IMR-90 (cell line): Measurements from ENCODE around the gene ABLIM3. TPM values are rescaled to one million over a fixed set of nuclear protein-coding genes. Genes with fewer than 3 reads are reported as not detected.

Experiments used
- ATAC-seq: fragments of 200-7000 bp; cut with Tn5 transposase; 2 replicates; pipeline ENCODE4 v1.9.1; 2020; ENCODE audit warnings: low read depth, mild to moderate bottlenecking, moderate library complexity
- BruUV-seq: library from RNA; stranded (reverse); fragments of 400-500 nt; replicated peaks from 2 replicates; lab custom pipeline; 2021; lab: Mats Ljungman, UMichigan
- CTCF ChIA-PET: fragments of 300-600 bp; formaldehyde crosslinking; extraction: SDS; loops from one replicate; lab custom pipeline; 2021; ENCODE audit warnings: antibody characterized with exemption; lab: Yijun Ruan, JAX
- POLR2A ChIA-PET: fragments of 300-600 bp; sonication (Branson Sonifier 250); formaldehyde crosslinking; loops from one replicate; lab custom pipeline; 2022; ENCODE audit warnings: antibody characterized with exemption; ENCODE audit not compliant: unreplicated experiment; lab: Charles Lee
- DNase-seq: peaks from one replicate; pipeline ENCODE4 v3.0.0; 2013
- H2AFZ ChIP-seq: replicated peaks from 2 replicates; pipeline ENCODE3; 2013; ENCODE audit warnings: low read length, mild to moderate bottlenecking; ENCODE audit not compliant: poor library complexity
- H2AK5ac ChIP-seq: 2 replicates; pipeline ENCODE4 v1.6.1; 2013; ENCODE audit warnings: low read depth, low read length, inconsistent platforms
- H2AK9ac ChIP-seq: replicated peaks from 2 replicates; pipeline ENCODE3; 2013; ENCODE audit warnings: mild to moderate bottlenecking, low read depth, low read length, moderate library complexity; ENCODE audit not compliant: poor library complexity
- H2BK120ac ChIP-seq: 2 replicates; pipeline ENCODE4 v1.6.1; 2013; ENCODE audit warnings: low read depth, low read length, inconsistent platforms
- H2BK15ac ChIP-seq: 3 replicates; pipeline ENCODE4 v1.6.1; 2013; ENCODE audit warnings: low read depth, low read length, inconsistent platforms
- H2BK20ac ChIP-seq: 2 replicates; pipeline ENCODE4 v1.6.1; 2013; ENCODE audit warnings: low read depth, mild to moderate bottlenecking, inconsistent platforms, low read length, moderate library complexity
- H2BK5ac ChIP-seq: 2 replicates; pipeline ENCODE4 v1.6.1; 2013; ENCODE audit warnings: mild to moderate bottlenecking, low read depth, low read length, inconsistent platforms; ENCODE audit not compliant: poor library complexity, severe bottlenecking
- H3K14ac ChIP-seq: replicated peaks from 2 replicates; pipeline ENCODE4 v1.6.1; 2013; ENCODE audit warnings: low read depth, low read length, inconsistent platforms
- H3K18ac ChIP-seq: 2 replicates; pipeline ENCODE4 v1.6.1; 2013; ENCODE audit warnings: low read depth, low read length, control low read depth
- H3K23ac ChIP-seq: 2 replicates; pipeline ENCODE4 v1.6.1; 2013; ENCODE audit warnings: low read depth, low read length, inconsistent platforms
- H3K27ac ChIP-seq: 2 replicates; pipeline ENCODE4 v1.5.1; 2013; ENCODE audit warnings: mild to moderate bottlenecking, control low read depth, low read length; ENCODE audit not compliant: insufficient read depth
- H3K27me3 ChIP-seq: 2 replicates; pipeline ENCODE4 v1.6.1; 2013; ENCODE audit warnings: low read length; ENCODE audit not compliant: control insufficient read depth, insufficient read depth
- H3K36me3 ChIP-seq: 2 replicates; pipeline ENCODE4 v1.6.1; 2013; ENCODE audit warnings: low read length, mixed read lengths; ENCODE audit not compliant: control insufficient read depth, insufficient read depth
- H3K4ac ChIP-seq: 2 replicates; pipeline ENCODE4 v1.6.1; 2013; ENCODE audit warnings: low read depth, low read length, inconsistent platforms
- H3K4me1 ChIP-seq: 2 replicates; pipeline ENCODE4 v1.6.1; 2013; ENCODE audit warnings: low read length, mixed read lengths; ENCODE audit not compliant: control insufficient read depth, insufficient read depth
- H3K4me2 ChIP-seq: 2 replicates; pipeline ENCODE4 v1.6.1; 2013; ENCODE audit warnings: low read depth, mild to moderate bottlenecking, control low read depth, low read length, moderate library complexity
- H3K4me3 ChIP-seq: 2 replicates; pipeline ENCODE4 v1.5.1; 2013; ENCODE audit warnings: low read depth, mild to moderate bottlenecking, control low read depth, low read length, moderate library complexity; ENCODE audit not compliant: insufficient read depth
- H3K56ac ChIP-seq: 2 replicates; pipeline ENCODE4 v1.6.1; 2013; ENCODE audit warnings: low read length, inconsistent platforms; ENCODE audit not compliant: insufficient read depth; ENCODE audit errors: extremely low read depth
- H3K79me1 ChIP-seq, 2 experiments: 2 replicates each; pipeline ENCODE4 v1.6.1; 2013; ENCODE audit warnings: low read length in 2 of 2, inconsistent platforms in 1 of 2, low read depth in 1 of 2
- H3K9ac ChIP-seq: 2 replicates; pipeline ENCODE4 v1.6.1; 2013; ENCODE audit warnings: low read depth, low read length, control low read depth
- H3K9me1 ChIP-seq: 2 replicates; pipeline ENCODE4 v1.6.1; 2013; ENCODE audit warnings: low read length, inconsistent platforms; ENCODE audit not compliant: insufficient read depth
- H3K9me3 ChIP-seq: 2 replicates; pipeline ENCODE4 v1.6.1; 2013; ENCODE audit warnings: low read length; ENCODE audit not compliant: control insufficient read depth, insufficient read depth
- H4K20me1 ChIP-seq: 2 replicates; pipeline ENCODE4 v1.6.1; 2013; ENCODE audit warnings: low read length, inconsistent platforms; ENCODE audit not compliant: insufficient read depth
- H4K5ac ChIP-seq: 2 replicates; pipeline ENCODE4 v1.6.1; 2013; ENCODE audit warnings: mild to moderate bottlenecking, low read depth, low read length, control low read depth
- H4K8ac ChIP-seq, 2 experiments: 2 replicates each; pipeline ENCODE4 v1.6.1; 2013; ENCODE audit warnings: low read depth in 2 of 2, low read length in 2 of 2, control low read depth in 1 of 2, inconsistent platforms in 1 of 2
- H4K91ac ChIP-seq: 2 replicates; pipeline ENCODE4 v1.6.1; 2013; ENCODE audit warnings: low read depth, low read length, inconsistent platforms; ENCODE audit not compliant: insufficient read depth
- CEBPB ChIP-seq: IDR thresholded peaks from 2 replicates; pipeline ENCODE4 v1.6.1; 2012; ENCODE audit warnings: low read depth, low read length, improper control_type of control experiment
- CHD1 ChIP-seq: IDR thresholded peaks from 2 replicates; pipeline ENCODE4 v1.6.1; 2012; ENCODE audit warnings: low read depth, low read length, improper control_type of control experiment
- CTCF ChIP-seq: conservative IDR thresholded peaks from 2 replicates; pipeline ENCODE4 v1.5.1; 2012; ENCODE audit warnings: mild to moderate bottlenecking, low read depth, low read length, improper control_type of control experiment
- FOS ChIP-seq: fragments of 150-350 bp; IDR thresholded peaks from 2 replicates; pipeline ENCODE4 v1.6.1; 2016; ENCODE audit warnings: low read depth, low read length
- MAFK ChIP-seq: IDR thresholded peaks from 2 replicates; pipeline ENCODE4 v1.6.1; 2012; ENCODE audit warnings: low read depth, low read length, improper control_type of control experiment
- MAZ ChIP-seq: IDR thresholded peaks from 2 replicates; pipeline ENCODE4 v1.6.1; 2012; ENCODE audit warnings: low read depth, mild to moderate bottlenecking, low read length, improper control_type of control experiment, moderate library complexity, borderline replicate concordance
- MXI1 ChIP-seq: IDR thresholded peaks from 2 replicates; pipeline ENCODE4 v1.6.1; 2012; ENCODE audit warnings: low read depth, mild to moderate bottlenecking, low read length, moderate library complexity, borderline replicate concordance
- RAD21 ChIP-seq: IDR thresholded peaks from 2 replicates; pipeline ENCODE4 v1.6.1; 2012; ENCODE audit warnings: low read length, improper control_type of control experiment
- RCOR1 ChIP-seq: IDR thresholded peaks from 2 replicates; pipeline ENCODE4 v1.6.1; 2012; ENCODE audit warnings: mild to moderate bottlenecking, low read length, improper control_type of control experiment; ENCODE audit not compliant: insufficient replicate concordance
- SMC3 ChIP-seq: fragments of 150-350 bp; IDR thresholded peaks from 2 replicates; pipeline ENCODE4 v1.6.1; 2016; ENCODE audit warnings: low read depth, mild to moderate bottlenecking, antibody characterized with exemption, low read length, moderate library complexity
- WGBS, 2 experiments: methylation state at CpG; one replicate each; pipeline versions ENCODE4 v1.1.5 to v1.1.7; 2013; ENCODE audit warnings: missing lambda C conversion rate in 2 of 2; ENCODE audit not compliant: insufficient read length in 1 of 2; ENCODE audit errors: extremely low coverage in 2 of 2; 5-methylcytosine and 5-hydroxymethylcytosine counted together
- dilution Hi-C: fragments of 300-500 bp; cut with HindIII; formaldehyde crosslinking; loops from one replicate; pipeline ENCODE4 v1.14.3; 2018; ENCODE audit warnings: low sequenced_read_pairs; ENCODE audit not compliant: unreplicated experiment
- in situ Hi-C: fragments of 300-500 bp; cut with MboI; formaldehyde crosslinking; loops from 3 replicates; pipeline ENCODE4 v1.14.3; 2019; ENCODE audit warnings: low sequenced_read_pairs, inconsistent platforms, mixed read lengths
- intact Hi-C: fragments of 100-400 bp; cut with micrococcal nuclease; formaldehyde crosslinking; loops from 2 replicates; pipeline ENCODE4 v1.10.0; 2022
- polyA plus RNA-seq, 3 experiments: library from polyadenylated mRNA; depleted of rRNA; stranded (reverse); fragments of >200 nt; gene quantifications; 2 replicates each; pipeline ENCODE4 v1.2.3, GENCODE V29; 2012; ENCODE audit warnings: low replicate concordance in 1 of 3
- total RNA-seq: library from RNA; depleted of rRNA; stranded (reverse); fragments of >200 nt; gene quantifications from 2 replicates; pipeline ENCODE4 v1.2.3, GENCODE V29; 2012
- TF ChIP-seq, protein P1 (sequence below): fragments of 150-350 bp; IDR thresholded peaks from 2 replicates; pipeline ENCODE4 v1.6.1; 2016; ENCODE audit warnings: low read depth, mild to moderate bottlenecking, low read length, moderate library complexity, borderline replicate concordance
- TF ChIP-seq, protein P2 (sequence below): fragments of 150-350 bp; IDR thresholded peaks from 2 replicates; pipeline ENCODE4 v1.6.1; 2017; ENCODE audit warnings: mild to moderate bottlenecking, antibody characterized with exemption, low read length, low read depth

ABLIM3 gene
- total and polyA plus RNA-seq, 2 of the 4 experiments (the other 2 are of a cell fraction), result 33.3 to 69.9 TPM

- H3K27ac ChIP-seq, result peak overlapping the region; percentile 77
- dilution Hi-C loops, result no loop called here
- H3K9ac ChIP-seq, result peak overlapping the region; percentile 1; the same call in 1 of the 2 replicates
- peak overlapping the region; percentile 82 for H2BK5ac ChIP-seq
- in situ Hi-C loops, result loop anchor here (5.0 kb wide), 1 partner anchor 70 kb away; the partner anchor contains the start of gene ABLIM3
- H4K5ac ChIP-seq, result peak overlapping the region; percentile 61
- H3K36me3 ChIP-seq, result peaks cover 19% of the 10 kb centered on the region
- intact Hi-C loops, result no loop called here
- peak overlapping the region; percentile 99; the same call in 2 of the 3 replicates for H2BK15ac ChIP-seq
- no peak overlapping the region for H3K4me3 ChIP-seq
- DNase-seq (peak; percentile 100), ATAC-seq (peak; percentile 91)
- peak overlapping the region; percentile 2; the same call in 1 of the 2 replicates for H3K4me2 ChIP-seq
- peak overlapping the region; percentile 5 for H2AK9ac ChIP-seq
- peak overlapping the region; percentile 93 for H2BK20ac ChIP-seq
- H3K14ac ChIP-seq, result peak overlapping the region; percentile 84
- peak overlapping the region; percentile 96 for H3K4ac ChIP-seq
- 40% methylated on average over 5 of the region's 7 CpGs; no CpG with 5 or more reads in 1 of the 2 experiments for WGBS, 2 experiments
- H2BK120ac ChIP-seq, result peak overlapping the region; percentile 98
- H4K8ac ChIP-seq, result peak overlapping the region; percentile 77 to 91
- no TSS peak for BruUV-seq
- peaks cover 57% of the 10 kb centered on the region for H3K9me1 ChIP-seq
- peak overlapping the region; percentile 97 for H4K91ac ChIP-seq
- H3K56ac ChIP-seq, result peak overlapping the region; percentile 85
- H4K20me1 ChIP-seq, result no peaks in the 10 kb centered on the region
- H3K23ac ChIP-seq, result peak overlapping the region; percentile 80
- no peaks in the 10 kb centered on the region for H3K27me3 ChIP-seq
- H3K4me1 ChIP-seq, result peaks cover 42% of the 10 kb centered on the region
- H3K9me3 ChIP-seq, result no peaks in the 10 kb centered on the region
- CTCF ChIA-PET, result interaction anchor here (0.6 to 0.8 kb wide), 3 partner anchors 65 to 1801 kb away, joined by 3 to 5 read pairs (median 3); partner anchors contain the start of gene ABLIM3
- H3K18ac ChIP-seq, result peak overlapping the region; percentile 44
- peak overlapping the region; percentile 46 for H2AFZ ChIP-seq
- H3K79me1 ChIP-seq, result peaks cover 9 to 63% of the 10 kb centered on the region in 2 experiments; a peak in 3 of 4 replicates
- POLR2A ChIA-PET, result no interaction called here
- H2AK5ac ChIP-seq, result peak overlapping the region; percentile 91
- TF ChIP-seq, protein P1, sequence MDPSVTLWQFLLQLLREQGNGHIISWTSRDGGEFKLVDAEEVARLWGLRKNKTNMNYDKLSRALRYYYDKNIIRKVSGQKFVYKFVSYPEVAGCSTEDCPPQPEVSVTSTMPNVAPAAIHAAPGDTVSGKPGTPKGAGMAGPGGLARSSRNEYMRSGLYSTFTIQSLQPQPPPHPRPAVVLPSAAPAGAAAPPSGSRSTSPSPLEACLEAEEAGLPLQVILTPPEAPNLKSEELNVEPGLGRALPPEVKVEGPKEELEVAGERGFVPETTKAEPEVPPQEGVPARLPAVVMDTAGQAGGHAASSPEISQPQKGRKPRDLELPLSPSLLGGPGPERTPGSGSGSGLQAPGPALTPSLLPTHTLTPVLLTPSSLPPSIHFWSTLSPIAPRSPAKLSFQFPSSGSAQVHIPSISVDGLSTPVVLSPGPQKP, result no peak
- TF ChIP-seq MXI1 (0 out of 2 replicates have a peak, but pooled peaks have one; percentile 34), SMC3 (no peak; the same call in 1 of the 2 replicates), RAD21 (no peak; the same call in 1 of the 2 replicates), RCOR1 (peak; percentile 8), MAZ (peak; percentile 76; the same call in 1 of the 2 replicates), CEBPB (0 out of 2 replicates have a peak, but pooled peaks have one; percentile 1), MAFK (peak; percentile 88), CHD1 (0 out of 2 replicates have a peak, but pooled peaks have one; percentile 46), FOS (peak; percentile 78), CTCF (no peak)
- TF ChIP-seq, protein P2, sequence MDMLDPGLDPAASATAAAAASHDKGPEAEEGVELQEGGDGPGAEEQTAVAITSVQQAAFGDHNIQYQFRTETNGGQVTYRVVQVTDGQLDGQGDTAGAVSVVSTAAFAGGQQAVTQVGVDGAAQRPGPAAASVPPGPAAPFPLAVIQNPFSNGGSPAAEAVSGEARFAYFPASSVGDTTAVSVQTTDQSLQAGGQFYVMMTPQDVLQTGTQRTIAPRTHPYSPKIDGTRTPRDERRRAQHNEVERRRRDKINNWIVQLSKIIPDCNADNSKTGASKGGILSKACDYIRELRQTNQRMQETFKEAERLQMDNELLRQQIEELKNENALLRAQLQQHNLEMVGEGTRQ, result peak; percentile 43; the same call in 1 of the 2 replicates
Observed at GRCh38 chr5:149212198-149212951, 71.1 kb downstream of the ABLIM3 start.
